IMR-90 (cell line): Measurements from ENCODE around the gene AKT3. TPM values are rescaled to one million over a fixed set of nuclear protein-coding genes. Genes with fewer than 3 reads are reported as not detected.

ENCODE experiments used
- ATAC-seq: fragments of 200-7000 bp; cut with Tn5 transposase; 2 replicates; pipeline ENCODE4 v1.9.1; 2020; ENCODE audit warnings: low read depth, mild to moderate bottlenecking, moderate library complexity
- BruUV-seq: library from RNA; stranded (reverse); fragments of 400-500 nt; replicated peaks from 2 replicates; lab custom pipeline; 2021; lab: Mats Ljungman, UMichigan
- CTCF ChIA-PET: fragments of 300-600 bp; formaldehyde crosslinking; extraction: SDS; loops from one replicate; lab custom pipeline; 2021; ENCODE audit warnings: antibody characterized with exemption; lab: Yijun Ruan, JAX
- POLR2A ChIA-PET: fragments of 300-600 bp; sonication (Branson Sonifier 250); formaldehyde crosslinking; loops from one replicate; lab custom pipeline; 2022; ENCODE audit warnings: antibody characterized with exemption; ENCODE audit not compliant: unreplicated experiment; lab: Charles Lee
- DNase-seq: peaks from one replicate; pipeline ENCODE4 v3.0.0; 2013
- H2AFZ ChIP-seq: replicated peaks from 2 replicates; pipeline ENCODE3; 2013; ENCODE audit warnings: low read length, mild to moderate bottlenecking; ENCODE audit not compliant: poor library complexity
- H2AK5ac ChIP-seq: 2 replicates; pipeline ENCODE4 v1.6.1; 2013; ENCODE audit warnings: low read depth, low read length, inconsistent platforms
- H2AK9ac ChIP-seq: replicated peaks from 2 replicates; pipeline ENCODE3; 2013; ENCODE audit warnings: mild to moderate bottlenecking, low read depth, low read length, moderate library complexity; ENCODE audit not compliant: poor library complexity
- H2BK120ac ChIP-seq: 2 replicates; pipeline ENCODE4 v1.6.1; 2013; ENCODE audit warnings: low read depth, low read length, inconsistent platforms
- H2BK15ac ChIP-seq: 3 replicates; pipeline ENCODE4 v1.6.1; 2013; ENCODE audit warnings: low read depth, low read length, inconsistent platforms
- H2BK20ac ChIP-seq: 2 replicates; pipeline ENCODE4 v1.6.1; 2013; ENCODE audit warnings: low read depth, mild to moderate bottlenecking, inconsistent platforms, low read length, moderate library complexity
- H2BK5ac ChIP-seq: 2 replicates; pipeline ENCODE4 v1.6.1; 2013; ENCODE audit warnings: mild to moderate bottlenecking, low read depth, low read length, inconsistent platforms; ENCODE audit not compliant: poor library complexity, severe bottlenecking
- H3K14ac ChIP-seq: replicated peaks from 2 replicates; pipeline ENCODE4 v1.6.1; 2013; ENCODE audit warnings: low read depth, low read length, inconsistent platforms
- H3K18ac ChIP-seq: 2 replicates; pipeline ENCODE4 v1.6.1; 2013; ENCODE audit warnings: low read depth, low read length, control low read depth
- H3K23ac ChIP-seq: 2 replicates; pipeline ENCODE4 v1.6.1; 2013; ENCODE audit warnings: low read depth, low read length, inconsistent platforms
- H3K27ac ChIP-seq: 2 replicates; pipeline ENCODE4 v1.5.1; 2013; ENCODE audit warnings: mild to moderate bottlenecking, control low read depth, low read length; ENCODE audit not compliant: insufficient read depth
- H3K27me3 ChIP-seq: 2 replicates; pipeline ENCODE4 v1.6.1; 2013; ENCODE audit warnings: low read length; ENCODE audit not compliant: control insufficient read depth, insufficient read depth
- H3K36me3 ChIP-seq: 2 replicates; pipeline ENCODE4 v1.6.1; 2013; ENCODE audit warnings: low read length, mixed read lengths; ENCODE audit not compliant: control insufficient read depth, insufficient read depth
- H3K4ac ChIP-seq: 2 replicates; pipeline ENCODE4 v1.6.1; 2013; ENCODE audit warnings: low read depth, low read length, inconsistent platforms
- H3K4me1 ChIP-seq: 2 replicates; pipeline ENCODE4 v1.6.1; 2013; ENCODE audit warnings: low read length, mixed read lengths; ENCODE audit not compliant: control insufficient read depth, insufficient read depth
- H3K4me2 ChIP-seq: 2 replicates; pipeline ENCODE4 v1.6.1; 2013; ENCODE audit warnings: low read depth, mild to moderate bottlenecking, control low read depth, low read length, moderate library complexity
- H3K4me3 ChIP-seq: 2 replicates; pipeline ENCODE4 v1.5.1; 2013; ENCODE audit warnings: low read depth, mild to moderate bottlenecking, control low read depth, low read length, moderate library complexity; ENCODE audit not compliant: insufficient read depth
- H3K56ac ChIP-seq: 2 replicates; pipeline ENCODE4 v1.6.1; 2013; ENCODE audit warnings: low read length, inconsistent platforms; ENCODE audit not compliant: insufficient read depth; ENCODE audit errors: extremely low read depth
- H3K79me1 ChIP-seq, 2 experiments: 2 replicates each; pipeline ENCODE4 v1.6.1; 2013; ENCODE audit warnings: low read length in 2 of 2, inconsistent platforms in 1 of 2, low read depth in 1 of 2
- H3K9ac ChIP-seq: 2 replicates; pipeline ENCODE4 v1.6.1; 2013; ENCODE audit warnings: low read depth, low read length, control low read depth
- H3K9me1 ChIP-seq: 2 replicates; pipeline ENCODE4 v1.6.1; 2013; ENCODE audit warnings: low read length, inconsistent platforms; ENCODE audit not compliant: insufficient read depth
- H3K9me3 ChIP-seq: 2 replicates; pipeline ENCODE4 v1.6.1; 2013; ENCODE audit warnings: low read length; ENCODE audit not compliant: control insufficient read depth, insufficient read depth
- H4K20me1 ChIP-seq: 2 replicates; pipeline ENCODE4 v1.6.1; 2013; ENCODE audit warnings: low read length, inconsistent platforms; ENCODE audit not compliant: insufficient read depth
- H4K5ac ChIP-seq: 2 replicates; pipeline ENCODE4 v1.6.1; 2013; ENCODE audit warnings: mild to moderate bottlenecking, low read depth, low read length, control low read depth
- H4K8ac ChIP-seq, 2 experiments: 2 replicates each; pipeline ENCODE4 v1.6.1; 2013; ENCODE audit warnings: low read depth in 2 of 2, low read length in 2 of 2, control low read depth in 1 of 2, inconsistent platforms in 1 of 2
- H4K91ac ChIP-seq: 2 replicates; pipeline ENCODE4 v1.6.1; 2013; ENCODE audit warnings: low read depth, low read length, inconsistent platforms; ENCODE audit not compliant: insufficient read depth
- CEBPB ChIP-seq: IDR thresholded peaks from 2 replicates; pipeline ENCODE4 v1.6.1; 2012; ENCODE audit warnings: low read depth, low read length, improper control_type of control experiment
- MAFK ChIP-seq: IDR thresholded peaks from 2 replicates; pipeline ENCODE4 v1.6.1; 2012; ENCODE audit warnings: low read depth, low read length, improper control_type of control experiment
- MAZ ChIP-seq: IDR thresholded peaks from 2 replicates; pipeline ENCODE4 v1.6.1; 2012; ENCODE audit warnings: low read depth, mild to moderate bottlenecking, low read length, improper control_type of control experiment, moderate library complexity, borderline replicate concordance
- NFE2L2 ChIP-seq: fragments of 150-350 bp; IDR thresholded peaks from 2 replicates; pipeline ENCODE4 v1.6.1; 2016; ENCODE audit warnings: low read depth, mild to moderate bottlenecking, low read length
- RCOR1 ChIP-seq: IDR thresholded peaks from 2 replicates; pipeline ENCODE4 v1.6.1; 2012; ENCODE audit warnings: mild to moderate bottlenecking, low read length, improper control_type of control experiment; ENCODE audit not compliant: insufficient replicate concordance
- RFX5 ChIP-seq: IDR thresholded peaks from 2 replicates; pipeline ENCODE4 v1.8.0; 2012; ENCODE audit warnings: low read depth, mild to moderate bottlenecking, low read length, moderate library complexity
- dilution Hi-C: fragments of 300-500 bp; cut with HindIII; formaldehyde crosslinking; loops from one replicate; pipeline ENCODE4 v1.14.3; 2018; ENCODE audit warnings: low sequenced_read_pairs; ENCODE audit not compliant: unreplicated experiment
- in situ Hi-C: fragments of 300-500 bp; cut with MboI; formaldehyde crosslinking; loops from 3 replicates; pipeline ENCODE4 v1.14.3; 2019; ENCODE audit warnings: low sequenced_read_pairs, inconsistent platforms, mixed read lengths
- intact Hi-C: fragments of 100-400 bp; cut with micrococcal nuclease; formaldehyde crosslinking; loops from 2 replicates; pipeline ENCODE4 v1.10.0; 2022
- polyA plus RNA-seq, 3 experiments: library from polyadenylated mRNA; depleted of rRNA; stranded (reverse); fragments of >200 nt; gene quantifications; 2 replicates each; pipeline ENCODE4 v1.2.3, GENCODE V29; 2012; ENCODE audit warnings: low replicate concordance in 1 of 3
- total RNA-seq: library from RNA; depleted of rRNA; stranded (reverse); fragments of >200 nt; gene quantifications from 2 replicates; pipeline ENCODE4 v1.2.3, GENCODE V29; 2012

AKT3 gene
- total and polyA plus RNA-seq, 2 of the 4 experiments (the other 2 are of a cell fraction): 15.2 to 19.4 TPM

DNA sequence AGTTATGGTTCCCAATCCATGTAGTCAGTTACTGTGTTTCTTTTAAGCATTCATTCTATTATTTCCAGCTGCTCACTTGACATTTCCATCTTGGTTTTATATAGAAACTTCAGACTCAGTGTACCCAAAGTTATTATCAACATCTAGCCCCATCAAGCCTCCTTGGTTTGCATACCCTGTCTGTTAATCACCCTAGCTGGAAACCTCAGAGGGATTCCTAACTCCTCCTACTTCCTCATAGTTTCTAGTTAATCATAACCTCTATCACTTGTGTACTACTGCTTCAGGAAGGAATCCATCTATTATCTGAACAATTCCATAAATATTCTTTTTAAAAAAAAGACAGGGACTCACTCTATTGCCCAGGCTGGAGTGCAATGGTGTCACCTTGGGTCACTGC is 300.9 kb downstream of the AKT3 start:
- Histone ChIP-seq H3K9me1 (no peaks in the 10 kb centered on the region), H4K5ac (peak overlapping the region; percentile 12; the same call in 1 of the 2 replicates), H3K4me2 (peak overlapping the region; percentile 67; the same call in 1 of the 2 replicates), H3K14ac (peak overlapping the region; percentile 81), H2BK20ac (peak overlapping the region; percentile 75; the same call in 1 of the 2 replicates), H2AK5ac (peak overlapping the region; percentile 84; the same call in 1 of the 2 replicates), H3K18ac (peak overlapping the region; percentile 27; the same call in 1 of the 2 replicates), H3K27me3 (no peaks in the 10 kb centered on the region), H3K36me3 (peaks cover 4% of the 10 kb centered on the region), H2BK15ac (peak overlapping the region; percentile 77; the same call in 1 of the 3 replicates), H3K4ac (peak overlapping the region; percentile 76), H3K4me1 (peaks cover 5% of the 10 kb centered on the region; the same call in 1 of the 2 replicates), H4K8ac (peak overlapping the region in 1 of 2 experiments; percentile 83; a peak in 3 of 4 replicates), H4K91ac (peak overlapping the region; percentile 60; the same call in 1 of the 2 replicates), H3K4me3 (no peak overlapping the region), H3K23ac (peak overlapping the region; percentile 58; the same call in 1 of the 2 replicates), H3K9ac (no peak overlapping the region), H3K79me1 (peaks cover 0 to 6% of the 10 kb centered on the region in 2 experiments; a peak in 1 of 4 replicates), H2AK9ac (no peak overlapping the region), H3K9me3 (no peaks in the 10 kb centered on the region), H2AFZ (no peak overlapping the region), H2BK5ac (peak overlapping the region; percentile 86), H2BK120ac (peak overlapping the region; percentile 82; the same call in 1 of the 2 replicates), H3K27ac (peak overlapping the region; percentile 49), H4K20me1 (no peaks in the 10 kb centered on the region), H3K56ac (no peak overlapping the region)
- POLR2A ChIA-PET: no interaction called here
- in situ Hi-C loops (no loop called here), dilution Hi-C loops (no loop called here), intact Hi-C loops (no loop called here)
- CTCF ChIA-PET: interaction anchor here (0.9 kb wide), 1 partner anchor 9 kb away, joined by 4 read pairs; no protein-coding TSS in a partner anchor
- ATAC-seq (peak; percentile 98), DNase-seq (peak; percentile 80)
- BruUV-seq: no TSS peak
- TF ChIP-seq RCOR1: no peak
- no peak for TF ChIP-seq RFX5
- TF ChIP-seq CEBPB: no peak
- TF ChIP-seq MAFK: no peak
- no peak for TF ChIP-seq NFE2L2
- no peak for TF ChIP-seq MAZ
